Neural progenitor cell (in vitro differentiated cells): ENCODE results near the gene HECTD2.

Experiments
- CTCF ChIP-seq: fragments of 200-600 bp; sonication (generic); IDR thresholded peaks from 2 replicates; pipeline ENCODE4 v1.5.1; 2017; ENCODE audit warnings: antibody characterized with exemption, mild to moderate bottlenecking
- EZH2 ChIP-seq: fragments of 200-600 bp; sonication (generic); IDR thresholded peaks from 2 replicates; pipeline ENCODE4 v1.6.1; 2017; ENCODE audit warnings: antibody characterized with exemption, mild to moderate bottlenecking, moderate library complexity

GRCh38 chr10:91432175-91432574, 22.0 kb downstream of the HECTD2 start:
- TF ChIP-seq EZH2 (no peak), CTCF (no peak)
